C4-2B (cell line): Measurements from ENCODE around the gene ZDHHC24.

ENCODE experiments used
- H3K27ac ChIP-seq: fragments of 450-650 bp; 2 replicates; pipeline ENCODE4 v1.5.1; 2017
- ZFX ChIP-seq: fragments of 450-650 bp; IDR thresholded peaks from 2 replicates; pipeline ENCODE4 v1.6.1; 2017
- TF ChIP-seq, protein P1 (sequence below): fragments of 450-650 bp; conservative IDR thresholded peaks from 2 replicates; pipeline ENCODE4 v1.5.1; 2017; ENCODE audit warnings: mild to moderate bottlenecking

ZDHHC24 gene

DNA sequence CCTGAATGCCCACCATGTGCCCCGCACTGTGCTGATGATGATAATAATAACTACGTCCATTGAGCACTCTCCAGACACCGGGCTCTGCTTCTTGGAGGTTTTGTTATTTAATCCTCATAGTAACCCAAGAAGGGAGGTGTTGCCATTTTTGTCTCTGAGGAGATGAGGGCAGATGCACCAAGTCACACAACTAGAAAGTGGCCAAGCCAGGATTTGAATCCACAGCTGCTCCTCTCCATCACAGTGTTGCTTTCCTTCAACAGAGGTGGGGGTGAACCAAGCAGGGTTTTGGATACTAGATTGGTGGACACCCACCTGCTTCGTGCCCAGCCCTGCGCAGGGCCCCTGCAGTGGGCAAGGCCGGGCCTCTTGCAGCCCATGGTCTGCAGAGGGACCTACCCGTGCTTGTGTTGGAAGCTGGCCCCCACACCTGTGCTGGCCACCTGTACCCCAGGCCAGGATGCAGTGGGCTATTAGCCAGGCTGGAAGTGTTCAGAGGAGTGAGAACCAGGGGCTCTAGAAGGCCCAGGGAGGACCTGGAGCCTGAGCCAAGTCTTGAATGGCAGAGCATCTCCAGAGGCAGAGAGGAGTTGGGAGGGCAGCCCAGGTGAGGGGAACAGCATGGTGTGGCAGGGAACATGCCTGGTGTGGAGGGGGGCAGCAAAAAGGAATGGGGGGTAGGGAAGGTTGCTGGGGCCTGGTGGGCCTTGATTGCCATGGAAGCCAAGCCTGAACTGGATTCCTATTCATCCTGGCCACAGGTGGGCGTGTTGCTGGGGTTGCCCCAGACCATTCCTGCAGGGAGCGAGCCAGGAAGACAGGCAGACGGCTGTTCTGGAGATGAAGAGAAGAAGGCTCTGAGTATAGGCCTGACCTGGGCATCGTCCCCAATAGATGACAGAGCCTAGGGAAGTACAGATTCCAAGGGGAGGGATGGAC lies 68.3 kb downstream of the ZDHHC24 start:
- TF ChIP-seq ZFX = no peak
- TF ChIP-seq, protein P1, sequence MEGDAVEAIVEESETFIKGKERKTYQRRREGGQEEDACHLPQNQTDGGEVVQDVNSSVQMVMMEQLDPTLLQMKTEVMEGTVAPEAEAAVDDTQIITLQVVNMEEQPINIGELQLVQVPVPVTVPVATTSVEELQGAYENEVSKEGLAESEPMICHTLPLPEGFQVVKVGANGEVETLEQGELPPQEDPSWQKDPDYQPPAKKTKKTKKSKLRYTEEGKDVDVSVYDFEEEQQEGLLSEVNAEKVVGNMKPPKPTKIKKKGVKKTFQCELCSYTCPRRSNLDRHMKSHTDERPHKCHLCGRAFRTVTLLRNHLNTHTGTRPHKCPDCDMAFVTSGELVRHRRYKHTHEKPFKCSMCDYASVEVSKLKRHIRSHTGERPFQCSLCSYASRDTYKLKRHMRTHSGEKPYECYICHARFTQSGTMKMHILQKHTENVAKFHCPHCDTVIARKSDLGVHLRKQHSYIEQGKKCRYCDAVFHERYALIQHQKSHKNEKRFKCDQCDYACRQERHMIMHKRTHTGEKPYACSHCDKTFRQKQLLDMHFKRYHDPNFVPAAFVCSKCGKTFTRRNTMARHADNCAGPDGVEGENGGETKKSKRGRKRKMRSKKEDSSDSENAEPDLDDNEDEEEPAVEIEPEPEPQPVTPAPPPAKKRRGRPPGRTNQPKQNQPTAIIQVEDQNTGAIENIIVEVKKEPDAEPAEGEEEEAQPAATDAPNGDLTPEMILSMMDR = no peak
- H3K27ac ChIP-seq = no peak overlapping the region

DNA sequence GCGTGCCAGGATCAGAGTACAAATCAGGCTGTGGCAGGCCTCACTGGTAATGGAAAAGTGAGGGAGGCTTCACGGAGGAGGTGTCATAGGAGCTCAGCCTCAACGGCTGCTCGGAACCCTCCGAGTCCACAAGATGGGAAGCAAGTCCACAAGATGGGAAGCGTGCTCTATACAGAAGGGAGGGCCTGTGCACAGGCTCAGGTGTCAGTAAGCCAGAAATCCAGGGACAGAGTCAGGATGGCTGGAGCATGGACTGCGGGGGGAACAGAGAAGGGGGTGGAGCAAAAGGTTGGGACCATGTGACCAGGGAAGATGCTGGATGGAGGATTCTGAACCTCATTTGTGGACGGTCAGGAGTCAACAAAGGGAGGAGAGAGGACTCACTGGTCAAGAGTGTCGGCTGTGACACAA lies 69.0 kb downstream of the ZDHHC24 start:
- TF ChIP-seq, protein P1 = no peak
- TF ChIP-seq ZFX = no peak
- H3K27ac ChIP-seq = no peak overlapping the region

DNA sequence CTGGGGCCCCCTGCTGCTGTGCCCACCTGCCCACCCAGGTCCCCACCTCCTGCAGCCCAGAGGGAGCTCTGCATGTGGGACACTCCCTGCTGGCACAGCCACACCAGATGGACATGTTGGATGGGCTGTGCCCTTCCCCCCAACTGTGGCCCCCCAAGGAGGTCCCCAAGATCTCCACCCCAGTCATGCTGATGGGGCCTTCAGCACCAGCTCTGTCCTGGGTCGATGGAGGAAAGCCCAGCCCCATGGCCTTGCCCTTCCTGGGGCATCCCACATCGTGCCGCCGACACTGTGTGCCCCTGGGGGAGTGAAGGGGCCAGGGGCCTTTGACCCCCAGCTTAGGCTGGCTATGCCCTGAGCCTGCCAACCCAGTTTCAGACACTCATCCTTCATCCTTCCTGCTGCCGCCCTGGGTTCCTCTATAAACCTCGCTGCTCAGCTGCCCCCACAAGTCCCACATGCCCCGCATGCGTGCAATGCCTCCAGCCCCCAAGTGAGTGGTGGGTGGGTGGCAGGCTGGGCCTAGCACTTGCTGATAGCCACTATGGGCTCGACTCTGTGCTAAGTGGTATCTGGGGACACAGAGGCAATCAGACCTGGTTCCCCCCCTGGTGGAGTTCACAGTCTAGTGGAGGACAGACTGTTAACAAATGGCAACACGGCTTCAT lies 69.5 kb downstream of the ZDHHC24 start:
- TF ChIP-seq, protein P1 = no peak
- no peak for TF ChIP-seq ZFX
- H3K27ac ChIP-seq = no peak overlapping the region

DNA sequence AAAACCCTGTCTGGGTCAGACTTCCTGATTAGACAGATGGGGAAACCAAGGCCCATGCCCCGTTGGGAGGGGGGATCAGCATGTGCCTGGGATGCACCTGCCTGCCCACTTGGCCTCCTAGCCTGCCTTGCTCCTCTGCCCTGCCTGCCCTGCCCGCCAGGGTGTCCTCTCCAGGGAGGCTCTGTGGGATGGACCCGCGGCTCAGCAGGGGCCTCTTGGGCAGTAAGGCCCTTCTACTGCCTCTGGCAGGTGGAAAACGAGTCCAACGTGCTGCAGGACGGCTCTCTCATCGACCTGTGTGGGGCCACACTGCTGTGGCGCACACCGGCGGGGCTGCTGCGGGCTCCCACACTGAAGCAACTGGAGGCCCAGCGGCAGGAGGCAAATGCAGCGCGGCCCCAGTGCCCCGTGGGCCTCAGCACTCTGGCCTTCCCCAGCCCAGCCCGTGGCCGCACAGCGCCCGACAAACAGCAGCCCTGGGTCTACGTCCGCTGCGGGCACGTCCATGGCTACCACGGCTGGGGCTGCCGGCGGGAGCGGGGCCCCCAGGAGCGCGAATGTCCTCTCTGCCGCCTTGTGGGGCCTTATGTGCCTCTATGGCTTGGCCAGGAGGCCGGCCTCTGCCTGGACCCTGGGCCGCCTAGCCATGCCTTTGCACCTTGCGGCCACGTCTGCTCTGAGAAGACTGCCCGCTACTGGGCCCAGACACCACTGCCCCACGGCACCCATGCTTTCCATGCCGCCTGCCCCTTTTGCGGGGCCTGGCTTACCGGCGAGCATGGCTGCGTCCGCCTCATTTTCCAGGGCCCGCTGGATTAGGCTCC lies 70.3 kb downstream of the ZDHHC24 start:
- no peak overlapping the region for H3K27ac ChIP-seq
- no peak for TF ChIP-seq ZFX
- TF ChIP-seq, protein P1 = no peak

DNA sequence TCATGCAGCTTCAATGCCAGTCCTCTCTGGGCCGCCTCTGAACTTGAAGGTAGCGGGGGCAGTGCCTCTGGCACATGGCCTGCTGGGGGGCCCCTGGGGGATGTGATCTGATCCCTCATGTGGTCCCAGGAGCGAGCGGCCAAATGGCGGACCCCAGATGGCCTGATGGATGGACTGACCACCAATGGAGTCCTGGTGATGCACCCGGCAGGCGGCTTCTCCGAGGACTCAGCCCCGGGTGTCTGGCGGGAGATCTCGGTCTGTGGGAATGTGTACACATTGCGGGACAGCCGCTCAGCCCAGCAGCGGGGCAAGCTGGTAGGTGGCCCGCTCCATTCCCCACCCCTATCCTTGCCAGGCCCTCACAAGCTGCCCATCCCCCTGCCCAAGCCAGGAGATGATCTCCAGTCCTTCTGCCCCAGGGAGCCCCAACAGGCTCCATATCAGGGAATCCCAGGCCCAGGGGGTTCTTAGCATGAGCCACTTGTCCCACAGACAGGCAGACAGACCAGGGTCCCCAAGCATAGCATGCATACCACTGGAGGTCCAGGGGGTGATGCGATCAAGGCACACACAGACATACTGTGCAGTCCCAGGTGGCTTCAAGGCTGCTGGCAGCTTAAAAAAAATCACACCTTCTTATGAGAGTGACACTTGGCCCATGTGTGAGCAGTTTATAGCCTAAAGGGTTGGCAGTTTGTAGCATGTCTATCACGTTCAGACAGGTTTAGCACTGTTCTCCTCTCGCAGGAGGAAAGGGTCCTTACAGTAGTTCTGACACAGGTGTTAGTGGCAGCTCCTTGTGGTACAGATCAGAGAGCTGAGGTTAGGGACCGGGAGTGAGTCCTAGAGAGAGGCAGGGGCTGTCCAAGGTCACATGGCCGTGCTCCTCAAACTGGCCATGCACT lies 72.0 kb downstream of the ZDHHC24 start:
- H3K27ac ChIP-seq = no peak overlapping the region
- TF ChIP-seq, protein P1 = no peak
- TF ChIP-seq ZFX = no peak

DNA sequence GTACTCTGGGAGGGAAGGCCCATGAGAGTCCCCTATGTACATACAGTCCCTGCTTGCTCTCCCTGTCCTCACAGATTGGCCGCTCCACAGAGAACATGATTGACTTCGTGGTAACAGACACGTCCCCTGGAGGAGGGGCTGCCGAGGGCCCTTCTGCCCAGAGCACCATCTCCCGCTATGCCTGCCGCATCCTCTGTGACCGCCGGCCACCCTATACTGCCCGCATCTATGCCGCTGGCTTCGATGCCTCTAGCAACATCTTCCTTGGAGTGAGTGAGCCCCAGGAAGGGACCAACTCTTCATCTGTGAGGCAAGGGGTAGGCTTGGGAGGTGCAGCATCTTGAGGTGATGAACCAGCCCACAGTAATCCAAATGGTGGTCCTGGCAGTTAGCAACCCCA lies 72.7 kb downstream of the ZDHHC24 start:
- H3K27ac ChIP-seq = no peak overlapping the region
- no peak for TF ChIP-seq ZFX
- TF ChIP-seq, protein P1 = no peak
